NCI-H1694 (cell line): ENCODE measurements around the gene AGFG2.

Experiments used
- DNase-seq: peaks from one replicate; lab custom pipeline; 2025; lab: John Stamatoyannopoulos, UW

AGFG2 gene

DNA sequence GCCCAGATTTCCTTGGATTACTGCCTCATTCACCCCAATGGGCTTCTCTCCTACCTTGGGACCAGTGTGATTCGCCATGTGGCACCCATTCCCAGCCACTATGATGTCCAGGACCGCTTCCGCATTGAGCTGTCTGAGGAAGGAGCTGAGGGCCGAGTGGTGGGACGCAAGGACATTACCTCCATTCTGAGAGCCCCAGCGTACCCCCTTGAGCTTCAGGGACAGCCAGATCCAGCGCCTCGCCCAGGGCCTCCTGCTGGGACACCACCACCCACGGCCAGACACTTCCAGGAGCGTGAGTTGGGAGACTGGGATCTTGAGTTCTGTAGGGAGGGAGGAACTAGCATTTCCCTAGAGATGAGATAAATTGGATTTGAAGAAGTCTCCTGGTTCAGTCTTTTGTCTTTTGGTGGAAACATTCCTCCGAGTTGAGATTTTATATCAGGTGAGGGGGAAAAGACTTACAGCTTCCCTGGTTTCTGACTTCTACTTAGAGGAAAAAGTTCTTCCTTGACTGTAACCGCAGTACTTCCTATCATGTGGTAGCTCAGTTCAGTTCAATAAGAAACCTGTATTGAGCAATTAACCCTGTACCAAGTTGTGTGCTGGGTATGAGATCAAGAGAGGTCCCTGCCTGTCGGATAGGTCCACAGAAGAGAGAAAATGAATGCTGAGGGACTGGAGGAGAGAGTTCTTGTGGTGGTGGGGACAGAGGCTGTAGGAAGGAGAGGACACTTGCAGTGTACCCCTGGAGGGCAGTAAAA is 74.6 kb downstream of the AGFG2 start:
- DNase-seq, result no peak

- DNase-seq, result no peak
Observed at GRCh38 chr7:100614308-100614861, 75.4 kb downstream of the AGFG2 start.
